Right lobe of liver (tissue), 6 donors: ENCODE data around the gene CPO. TPM values are rescaled to one million over a fixed set of nuclear protein-coding genes. Genes with fewer than 3 reads are reported as not detected.

ENCODE experiments used
- ATAC-seq, 4 donors: fragments of 200-7000 bp; cut with Tn5 transposase; one replicate each; pipeline ENCODE4 v1.9.1; 2020; ENCODE audit warnings: mild to moderate bottlenecking in 4 of 4, moderate library complexity in 4 of 4
- DNase-seq, 3 donors: peaks; one replicate each; pipeline ENCODE4 v3.0.0-alpha.2; 2020
- H3K27ac ChIP-seq, 3 donors: fragments of 200-600 bp; one replicate each; pipeline ENCODE4 v1.8.0; 2022
- H3K27me3 ChIP-seq, 2 donors: fragments of 200-600 bp; one replicate each; pipeline ENCODE4 v1.8.0; 2022
- H3K36me3 ChIP-seq, 4 donors: fragments of 200-600 bp; sonication (generic) in 1 of 4; one replicate each; pipeline versions ENCODE4 v1.5.1 to v1.8.0; 2017 to 2022; ENCODE audit warnings: control low read depth in 1 of 4
- H3K4me1 ChIP-seq, 4 donors: fragments of 200-600 bp; sonication (generic) in 1 of 4; one replicate each; pipeline versions ENCODE4 v1.5.1 to v1.8.0; 2017 to 2022; ENCODE audit warnings: control low read depth in 1 of 4
- H3K4me3 ChIP-seq, 3 donors: fragments of 200-600 bp; one replicate each; pipeline ENCODE4 v1.8.0; 2022
- H3K9me3 ChIP-seq, 4 donors: fragments of 200-600 bp; sonication (generic) in 1 of 4; one replicate each; pipeline versions ENCODE4 v1.5.1 to v1.8.0; 2017 to 2022; ENCODE audit warnings: control low read depth in 1 of 4
- POLR2A ChIP-seq: fragments of 450-650 bp; IDR thresholded peaks from one replicate; pipeline ENCODE4 v1.6.1; 2017; ENCODE audit warnings: antibody characterized with exemption, mild to moderate bottlenecking
- WGBS: methylation state at CpG from one replicate; pipeline ENCODE4 v1.1.6; 2018; ENCODE audit warnings: low coverage, low lambda C conversion rate; ENCODE audit not compliant: insufficient coverage; ENCODE audit errors: missing lambda C conversion rate; 5-methylcytosine and 5-hydroxymethylcytosine counted together
- intact Hi-C, 2 donors: fragments of 100-400 bp; cut with DNase I; formaldehyde crosslinking; loops; one replicate each; pipeline versions ENCODE4 v1.11.2 to v1.14.1; 2022
- total RNA-seq, 6 experiments: library from RNA; depleted of rRNA in 2 of 6; stranded (reverse); fragments of >200 nt in 2 of 6; fragmentation: NEBNext Ultra II Directional in 3 of 6; extraction: Animal tissue kit (Norgen Biotek cat#: 25700) in 3 of 6; gene quantifications; one replicate each; pipeline versions ENCODE4 v1.1.0 to v1.2.4, GENCODE V29; 2016 to 2023
- TF ChIP-seq, protein P1 (sequence below), 4 donors: fragments of 200-600 bp in 3 of 4; fragments of 450-650 bp in 1 of 4; IDR thresholded peaks; one replicate each; pipeline versions ENCODE4 v1.5.1 to v1.8.0; 2016 to 2022; ENCODE audit warnings: antibody characterized with exemption in 4 of 4, mild to moderate bottlenecking in 2 of 4
- donor health status: DM: no; HTN: yes; CAD: no.
- donor health status: DM: no; HTN: no; CAD: no.
- donor health status: DM: no; HTN: no; CAD: no.
- donor health status: DM: no; HTN: yes; CAD: no.
- donor health status: DM: no; HTN: yes; CAD: no.

The CPO gene
- total RNA-seq, 6 experiments from 2014 or later: 0.22 to 0.46 (median 0.34) TPM; not detected in 2

DNA sequence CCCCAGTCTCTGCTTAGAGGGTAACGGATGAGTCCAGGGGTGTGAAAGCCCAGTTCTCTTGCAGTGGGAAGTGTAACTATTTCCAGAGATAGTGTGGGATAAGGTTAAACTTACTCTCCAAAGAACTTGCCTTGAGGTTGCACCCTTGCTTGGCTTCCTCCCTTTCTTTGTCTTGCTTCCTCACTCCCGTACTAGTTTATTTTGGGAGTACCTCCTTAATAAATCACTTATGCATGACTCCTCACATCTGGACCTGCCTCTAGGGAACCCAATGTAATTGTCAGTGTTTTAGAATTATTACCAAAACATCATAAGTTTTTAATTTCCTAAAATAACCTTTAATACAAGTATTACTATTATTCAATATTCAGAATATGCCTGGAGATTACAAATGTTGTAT, 35.2 kb downstream of the CPO start:
- no peak for TF ChIP-seq POLR2A
- TF ChIP-seq, protein P1, sequence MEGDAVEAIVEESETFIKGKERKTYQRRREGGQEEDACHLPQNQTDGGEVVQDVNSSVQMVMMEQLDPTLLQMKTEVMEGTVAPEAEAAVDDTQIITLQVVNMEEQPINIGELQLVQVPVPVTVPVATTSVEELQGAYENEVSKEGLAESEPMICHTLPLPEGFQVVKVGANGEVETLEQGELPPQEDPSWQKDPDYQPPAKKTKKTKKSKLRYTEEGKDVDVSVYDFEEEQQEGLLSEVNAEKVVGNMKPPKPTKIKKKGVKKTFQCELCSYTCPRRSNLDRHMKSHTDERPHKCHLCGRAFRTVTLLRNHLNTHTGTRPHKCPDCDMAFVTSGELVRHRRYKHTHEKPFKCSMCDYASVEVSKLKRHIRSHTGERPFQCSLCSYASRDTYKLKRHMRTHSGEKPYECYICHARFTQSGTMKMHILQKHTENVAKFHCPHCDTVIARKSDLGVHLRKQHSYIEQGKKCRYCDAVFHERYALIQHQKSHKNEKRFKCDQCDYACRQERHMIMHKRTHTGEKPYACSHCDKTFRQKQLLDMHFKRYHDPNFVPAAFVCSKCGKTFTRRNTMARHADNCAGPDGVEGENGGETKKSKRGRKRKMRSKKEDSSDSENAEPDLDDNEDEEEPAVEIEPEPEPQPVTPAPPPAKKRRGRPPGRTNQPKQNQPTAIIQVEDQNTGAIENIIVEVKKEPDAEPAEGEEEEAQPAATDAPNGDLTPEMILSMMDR (IDR thresholded peaks at IDR 0.05): no peak
- WGBS: 63% methylated on average over 2 of the region's 2 CpGs
- no peak overlapping the region for H3K4me3 ChIP-seq
- DNase-seq: no peak
- H3K27me3 ChIP-seq: no peaks in the 10 kb centered on the region
- ATAC-seq: no peak
- no peak overlapping the region for H3K27ac ChIP-seq
- no peaks in the 10 kb centered on the region for H3K36me3 ChIP-seq
- peaks cover 0 to 16% (median 0%) of the 10 kb centered on the region in 4 donors for H3K4me1 ChIP-seq
- H3K9me3 ChIP-seq: no peaks in the 10 kb centered on the region
- intact Hi-C loops: no loop called here

DNA sequence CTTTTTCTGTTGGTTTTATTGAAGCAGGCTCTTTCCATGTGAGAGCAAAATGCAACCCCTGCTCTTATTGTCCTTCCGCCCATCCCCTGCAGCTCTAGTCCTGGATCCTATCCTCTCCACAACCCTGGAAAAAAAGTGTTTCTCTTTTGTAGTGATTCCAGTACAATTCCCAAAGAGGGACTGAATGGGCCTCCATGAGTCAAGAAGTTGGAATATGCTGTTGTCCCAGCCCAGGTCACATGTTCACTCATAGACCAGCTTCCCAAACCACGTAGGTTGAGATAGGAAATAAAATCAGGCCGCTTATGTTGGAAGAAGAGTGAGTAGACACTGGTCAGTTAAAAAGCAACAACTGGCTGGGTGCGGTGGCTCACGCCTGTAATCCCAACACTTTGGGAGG, 39.4 kb downstream of the CPO start:
- H3K4me3 ChIP-seq: no peak overlapping the region
- H3K4me1 ChIP-seq: peaks cover 0 to 5% (median 0%) of the 10 kb centered on the region in 4 donors
- TF ChIP-seq, protein P1 (IDR thresholded peaks at IDR 0.05): no peak
- no peak for TF ChIP-seq POLR2A
- no peaks in the 10 kb centered on the region for H3K36me3 ChIP-seq
- H3K27ac ChIP-seq: no peak overlapping the region
- H3K27me3 ChIP-seq: no peaks in the 10 kb centered on the region
- no peaks in the 10 kb centered on the region for H3K9me3 ChIP-seq
- intact Hi-C loops: no loop called here
- no peak for ATAC-seq
- DNase-seq: no peak
- WGBS: 86% methylated on average over 5 of the region's 5 CpGs

DNA sequence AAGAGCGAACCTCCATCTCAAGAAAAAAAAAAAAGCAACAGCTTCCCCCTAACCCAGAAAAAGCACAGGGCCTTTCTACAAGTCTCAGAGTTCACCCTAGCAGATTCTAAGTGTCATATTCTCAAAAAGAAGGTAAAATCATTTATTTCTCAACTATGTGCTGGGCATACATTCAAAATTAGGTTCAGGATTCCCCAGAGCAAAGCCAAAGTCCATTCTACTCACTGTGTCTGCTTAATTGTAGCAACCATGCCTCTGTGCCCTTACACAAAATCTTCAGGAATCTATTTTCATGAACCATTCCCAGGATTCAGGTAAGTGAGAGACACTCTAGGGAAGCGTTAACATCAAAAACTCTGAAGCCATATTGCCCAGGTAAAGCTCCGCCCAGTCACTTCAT, 40.0 kb downstream of the CPO start:
- no peaks in the 10 kb centered on the region for H3K9me3 ChIP-seq
- no peak for DNase-seq
- H3K36me3 ChIP-seq: no peaks in the 10 kb centered on the region
- H3K4me1 ChIP-seq: peaks cover 0 to 5% (median 0%) of the 10 kb centered on the region in 4 donors
- intact Hi-C loops: no loop called here
- ATAC-seq: peak in 3 of 4 donors; percentile 45 to 70 (median 55)
- 79% methylated on average over 3 of the region's 3 CpGs for WGBS
- no peaks in the 10 kb centered on the region for H3K27me3 ChIP-seq
- no peak overlapping the region for H3K27ac ChIP-seq
- H3K4me3 ChIP-seq: no peak overlapping the region
- no peak for TF ChIP-seq POLR2A
- TF ChIP-seq, protein P1 (IDR thresholded peaks at IDR 0.05): no peak

DNA sequence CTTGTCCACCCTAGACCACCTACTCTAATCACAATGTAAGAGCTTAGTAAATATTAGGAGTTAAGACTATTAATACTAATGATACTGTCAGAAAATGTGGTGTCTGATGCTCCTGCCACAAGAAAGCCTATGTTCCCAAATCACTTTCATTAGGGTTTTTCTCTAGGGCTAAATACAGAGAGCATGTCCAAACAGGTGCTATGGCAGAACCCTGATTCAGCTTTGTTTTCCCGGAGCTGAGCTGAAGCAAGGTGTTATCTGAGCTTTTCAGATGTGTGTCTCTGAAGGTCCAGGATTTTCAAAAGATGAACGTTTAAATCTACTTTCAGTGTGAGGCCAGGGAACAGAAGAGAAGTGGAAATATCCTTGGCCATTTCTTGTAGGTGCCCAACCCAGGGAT, 40.6 kb downstream of the CPO start:
- DNase-seq: no peak
- 56% methylated on average over 2 of the region's 2 CpGs for WGBS

More for the DNA sequence above, 40.6 kb downstream of the CPO start:
- TF ChIP-seq, protein P1 (IDR thresholded peaks at IDR 0.05): no peak
- TF ChIP-seq POLR2A: no peak
- Histone ChIP-seq H3K4me3 (no peak overlapping the region), H3K27me3 (no peaks in the 10 kb centered on the region), H3K27ac (no peak overlapping the region), H3K9me3 (no peaks in the 10 kb centered on the region), H3K36me3 (no peaks in the 10 kb centered on the region), H3K4me1 (peaks cover 0 to 5% (median 0%) of the 10 kb centered on the region in 4 donors)
- intact Hi-C loops: loop anchor here (5.0 to 10.0 kb wide), 3 partner anchors 175 to 492 kb away; no protein-coding TSS in a partner anchor
- ATAC-seq: no peak
